Upper lobe of left lung (tissue), 4 donors: Measurements from ENCODE around the gene KIF14.

ENCODE experiments used
- POLR2A ChIP-seq, 4 donors: fragments of 450-650 bp; IDR thresholded peaks; one replicate each; pipeline ENCODE4 v1.5.1; 2016 to 2017; ENCODE audit warnings: antibody characterized with exemption in 4 of 4, mild to moderate bottlenecking in 2 of 4
- POLR2AphosphoS5 ChIP-seq, 2 donors: sonication (generic); formaldehyde crosslinking; IDR thresholded peaks; one replicate each; pipeline ENCODE4 v1.5.1; 2017; ENCODE audit warnings: antibody characterized with exemption in 2 of 2
- TF ChIP-seq, protein P1 (sequence below), 6 experiments: fragments of 450-650 bp in 4 of 6; fragments of 200-600 bp in 2 of 6; sonication (generic) in 2 of 6; IDR thresholded peaks; one replicate each; pipeline ENCODE4 v1.5.1; 2016 to 2019; ENCODE audit warnings: antibody characterized with exemption in 6 of 6

DNA sequence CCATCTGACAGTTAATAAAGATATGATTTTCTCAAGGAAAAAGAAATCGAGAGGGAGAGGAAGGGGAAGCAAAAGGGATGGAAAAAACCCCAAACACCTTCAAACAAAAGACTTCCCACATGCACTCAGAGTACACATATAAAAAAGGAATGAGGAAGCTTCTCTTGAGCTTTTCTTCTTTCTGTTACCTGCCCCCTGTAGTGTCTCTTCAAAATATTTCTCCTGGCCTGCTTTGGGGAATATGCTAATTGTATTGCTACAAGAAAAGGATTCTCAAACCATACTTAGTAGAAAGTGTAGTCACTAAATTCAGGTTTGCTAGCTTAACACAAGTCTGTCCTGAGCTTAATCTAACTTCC, 58.7 kb downstream of the KIF14 start:
- TF ChIP-seq, protein P1, sequence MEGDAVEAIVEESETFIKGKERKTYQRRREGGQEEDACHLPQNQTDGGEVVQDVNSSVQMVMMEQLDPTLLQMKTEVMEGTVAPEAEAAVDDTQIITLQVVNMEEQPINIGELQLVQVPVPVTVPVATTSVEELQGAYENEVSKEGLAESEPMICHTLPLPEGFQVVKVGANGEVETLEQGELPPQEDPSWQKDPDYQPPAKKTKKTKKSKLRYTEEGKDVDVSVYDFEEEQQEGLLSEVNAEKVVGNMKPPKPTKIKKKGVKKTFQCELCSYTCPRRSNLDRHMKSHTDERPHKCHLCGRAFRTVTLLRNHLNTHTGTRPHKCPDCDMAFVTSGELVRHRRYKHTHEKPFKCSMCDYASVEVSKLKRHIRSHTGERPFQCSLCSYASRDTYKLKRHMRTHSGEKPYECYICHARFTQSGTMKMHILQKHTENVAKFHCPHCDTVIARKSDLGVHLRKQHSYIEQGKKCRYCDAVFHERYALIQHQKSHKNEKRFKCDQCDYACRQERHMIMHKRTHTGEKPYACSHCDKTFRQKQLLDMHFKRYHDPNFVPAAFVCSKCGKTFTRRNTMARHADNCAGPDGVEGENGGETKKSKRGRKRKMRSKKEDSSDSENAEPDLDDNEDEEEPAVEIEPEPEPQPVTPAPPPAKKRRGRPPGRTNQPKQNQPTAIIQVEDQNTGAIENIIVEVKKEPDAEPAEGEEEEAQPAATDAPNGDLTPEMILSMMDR (IDR thresholded peaks at IDR 0.05): no peak
- TF ChIP-seq POLR2AphosphoS5 (IDR thresholded peaks at IDR 0.05) (no peak), POLR2A (IDR thresholded peaks at IDR 0.05) (no peak)
